ENCODE measurements around the gene CACFD1.
A peak's percentile ranks its signal among the peaks of the same experiment; 100 is the strongest.

Gene CACFD1

GRCh38 chr9:133511607-133512006 is 51.8 kb downstream of the CACFD1 start:
- TF ChIP-seq ZNF341 (tag by site-specific recombination; IDR thresholded peaks at IDR 0.05; ENCODE audit: low read depth) (no peak), PRDM10 (tag by site-specific recombination; IDR thresholded peaks at IDR 0.05) (no peak), ZNF18 (tag by site-specific recombination; IDR thresholded peaks at IDR 0.05) (peak; percentile 81), ZSCAN4 (tag by site-specific recombination; IDR thresholded peaks at IDR 0.05) (peak; percentile 28; the same call in 1 of the 2 replicates), ZNF404 (tag by site-specific recombination; IDR thresholded peaks at IDR 0.05) (no peak), TRIM28 (IDR thresholded peaks at IDR 0.05; ENCODE audit: borderline replicate concordance, low read length) (no peak)
- CTCF ChIA-PET = no interaction called here
- H3K27ac ChIP-seq (ENCODE audit: extremely low read depth, low read depth, low read length) = no peak overlapping the region
- H3K36me3 ChIP-seq (ENCODE audit: control insufficient read depth in 2 of 2, insufficient read depth in 1 of 2, low read length in 2 of 2) = no peaks in the 10 kb centered on the region
- no peaks in the 10 kb centered on the region for H3K9me3 ChIP-seq (ENCODE audit: control insufficient read depth, insufficient read depth, low read depth, low read length)
- POLR2A ChIA-PET = no interaction called here
- peaks cover 8% of the 10 kb centered on the region for H3K4me1 ChIP-seq (ENCODE audit: control insufficient read depth, insufficient read depth, low read length)
- no peak overlapping the region for H3K4me3 ChIP-seq (ENCODE audit: low read depth, low read length)

GRCh38 chr9:133512253-133513213 is 52.8 kb downstream of the CACFD1 start:
- peak; percentile 84 for TF ChIP-seq ZNF18 (tag by site-specific recombination; IDR thresholded peaks at IDR 0.05)
- no peak for TF ChIP-seq ZBTB10 (tag by site-specific recombination; IDR thresholded peaks at IDR 0.05)
- no peaks in the 10 kb centered on the region for H3K36me3 ChIP-seq (ENCODE audit: control insufficient read depth in 2 of 2, insufficient read depth in 1 of 2, low read length in 2 of 2)
- CTCF ChIA-PET = interaction anchor here (0.7 kb wide), 1 partner anchor 79 kb away, joined by 3 read pairs; no protein-coding TSS in a partner anchor

More at GRCh38 chr9:133512253-133513213, 52.8 kb downstream of the CACFD1 start:
- POLR2A ChIA-PET = no interaction called here
- Histone ChIP-seq H3K27ac (ENCODE audit: extremely low read depth, low read depth, low read length) (no peak overlapping the region), H3K4me3 (ENCODE audit: low read depth, low read length) (no peak overlapping the region), H3K9me3 (ENCODE audit: control insufficient read depth, insufficient read depth, low read depth, low read length) (no peaks in the 10 kb centered on the region), H3K4me1 (ENCODE audit: control insufficient read depth, insufficient read depth, low read length) (peaks cover 8% of the 10 kb centered on the region)
